Measurements from ENCODE around the gene AMIGO2.

Gene AMIGO2

DNA sequence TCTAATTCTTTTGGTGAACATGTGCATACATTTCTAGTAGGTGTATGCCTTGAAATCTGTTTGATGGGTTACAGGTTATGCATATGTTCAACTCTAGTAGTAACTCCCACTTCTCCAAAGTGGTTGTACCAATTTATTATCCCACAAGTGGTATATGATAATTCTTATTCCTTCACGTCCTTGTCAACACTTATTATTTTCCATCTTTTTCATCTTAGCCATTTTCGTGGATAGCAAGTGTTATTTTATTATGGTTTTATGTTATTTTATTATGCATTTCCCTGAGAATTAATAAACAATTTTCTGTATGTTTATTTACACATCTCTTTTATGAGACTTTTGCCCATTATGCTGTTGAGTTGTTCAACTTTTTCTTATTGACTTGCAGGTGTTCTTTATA lies 11.2 kb upstream of the AMIGO2 start:
- ChIA-PET POLR2A (no interaction called here), CTCF (no interaction called here)
- no peak overlapping the region for H3K4me3 ChIP-seq (ENCODE audit: low read depth, low read length)
- DNase-seq (ENCODE audit: low read depth, low spot score) = no peak
- TF ChIP-seq, protein P1, sequence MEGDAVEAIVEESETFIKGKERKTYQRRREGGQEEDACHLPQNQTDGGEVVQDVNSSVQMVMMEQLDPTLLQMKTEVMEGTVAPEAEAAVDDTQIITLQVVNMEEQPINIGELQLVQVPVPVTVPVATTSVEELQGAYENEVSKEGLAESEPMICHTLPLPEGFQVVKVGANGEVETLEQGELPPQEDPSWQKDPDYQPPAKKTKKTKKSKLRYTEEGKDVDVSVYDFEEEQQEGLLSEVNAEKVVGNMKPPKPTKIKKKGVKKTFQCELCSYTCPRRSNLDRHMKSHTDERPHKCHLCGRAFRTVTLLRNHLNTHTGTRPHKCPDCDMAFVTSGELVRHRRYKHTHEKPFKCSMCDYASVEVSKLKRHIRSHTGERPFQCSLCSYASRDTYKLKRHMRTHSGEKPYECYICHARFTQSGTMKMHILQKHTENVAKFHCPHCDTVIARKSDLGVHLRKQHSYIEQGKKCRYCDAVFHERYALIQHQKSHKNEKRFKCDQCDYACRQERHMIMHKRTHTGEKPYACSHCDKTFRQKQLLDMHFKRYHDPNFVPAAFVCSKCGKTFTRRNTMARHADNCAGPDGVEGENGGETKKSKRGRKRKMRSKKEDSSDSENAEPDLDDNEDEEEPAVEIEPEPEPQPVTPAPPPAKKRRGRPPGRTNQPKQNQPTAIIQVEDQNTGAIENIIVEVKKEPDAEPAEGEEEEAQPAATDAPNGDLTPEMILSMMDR (IDR thresholded peaks at IDR 0.05; ENCODE audit: insufficient read depth, low read length, missing control alignments) = no peak

DNA sequence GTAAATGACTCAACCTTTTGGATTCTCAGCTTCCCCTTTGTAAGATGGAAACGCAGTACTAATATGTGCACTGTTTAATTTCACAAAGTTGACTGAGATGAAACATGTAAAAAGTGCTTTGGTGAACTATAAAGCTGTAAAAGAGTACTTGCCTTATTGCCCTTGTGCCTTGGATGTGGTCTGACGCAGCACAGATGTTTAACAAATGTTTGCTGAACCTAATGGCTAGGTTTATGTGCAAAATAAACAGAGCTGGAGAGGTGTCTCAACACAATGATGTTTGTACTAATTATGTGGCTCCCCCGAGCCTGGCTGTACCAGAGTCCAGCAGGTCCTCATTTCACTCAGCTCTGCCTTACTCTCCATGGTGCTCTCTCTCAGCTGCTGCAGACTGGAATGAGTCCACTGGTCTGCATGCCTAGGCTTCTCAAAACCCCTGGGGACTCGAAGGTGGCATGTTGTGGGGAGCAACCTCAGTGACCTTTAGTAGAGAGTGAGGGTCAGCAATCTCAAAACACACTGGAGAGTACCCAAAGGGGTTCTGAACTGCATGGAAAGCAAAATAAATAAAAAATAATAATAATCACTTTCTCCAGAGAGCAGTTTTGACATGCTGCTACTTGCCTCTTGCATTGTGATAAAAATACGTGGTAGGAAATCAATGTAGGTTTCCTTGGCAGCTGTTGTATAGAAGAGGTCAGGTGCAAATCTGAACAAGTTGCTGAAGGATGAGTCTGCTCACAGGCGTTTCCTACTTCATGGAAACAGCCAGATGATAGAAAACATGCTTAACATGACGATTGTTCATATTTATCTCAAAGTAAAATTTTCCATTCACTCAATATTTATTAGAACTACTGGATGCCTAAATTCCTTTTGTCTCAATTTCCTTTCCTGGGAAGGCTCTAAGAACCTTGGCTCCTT lies 8.5 kb upstream of the AMIGO2 start:
- DNase-seq (ENCODE audit: low read depth, low spot score) = no peak
- ChIA-PET CTCF (interaction anchor here (1.0 kb wide), 1 partner anchor 56 kb away, joined by 7 read pairs; no protein-coding TSS in a partner anchor), POLR2A (interaction anchor here (1.1 kb wide), 1 partner anchor 9 kb away, joined by 9 read pairs; the partner anchor contains the start of genes AMIGO2 and PCED1B)
- TF ChIP-seq, protein P1 (IDR thresholded peaks at IDR 0.05; ENCODE audit: insufficient read depth, low read length, missing control alignments) = no peak
- no peak overlapping the region for H3K4me3 ChIP-seq (ENCODE audit: low read depth, low read length)

DNA sequence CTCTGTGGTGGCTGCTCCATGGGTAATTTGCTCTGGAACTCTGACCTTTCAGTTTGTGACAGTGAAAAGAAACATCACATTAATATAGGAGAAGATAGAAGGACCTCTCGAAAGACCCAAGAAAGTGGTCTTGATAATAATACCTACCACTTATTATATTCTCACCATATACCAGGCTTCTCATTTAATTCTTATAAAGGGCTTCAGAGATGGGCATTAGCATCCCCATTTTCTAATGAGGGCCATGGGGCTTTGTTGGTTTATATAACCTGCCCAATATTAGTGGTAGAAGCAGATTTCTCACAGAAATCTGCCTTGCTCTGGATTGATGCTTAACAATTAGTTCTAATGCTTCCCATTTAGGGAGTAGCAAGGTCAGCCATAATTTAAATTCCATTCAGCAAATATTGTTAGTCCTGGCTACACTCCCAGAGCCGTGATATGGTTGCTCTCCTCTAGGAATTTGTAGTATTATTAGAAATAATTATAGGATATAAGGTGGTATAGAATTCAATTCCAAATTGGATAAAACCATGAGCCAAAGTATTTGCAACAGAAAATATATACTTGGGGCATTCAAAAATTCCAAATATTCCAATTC lies 7.4 kb upstream of the AMIGO2 start:
- CTCF ChIA-PET = no interaction called here

DNA sequence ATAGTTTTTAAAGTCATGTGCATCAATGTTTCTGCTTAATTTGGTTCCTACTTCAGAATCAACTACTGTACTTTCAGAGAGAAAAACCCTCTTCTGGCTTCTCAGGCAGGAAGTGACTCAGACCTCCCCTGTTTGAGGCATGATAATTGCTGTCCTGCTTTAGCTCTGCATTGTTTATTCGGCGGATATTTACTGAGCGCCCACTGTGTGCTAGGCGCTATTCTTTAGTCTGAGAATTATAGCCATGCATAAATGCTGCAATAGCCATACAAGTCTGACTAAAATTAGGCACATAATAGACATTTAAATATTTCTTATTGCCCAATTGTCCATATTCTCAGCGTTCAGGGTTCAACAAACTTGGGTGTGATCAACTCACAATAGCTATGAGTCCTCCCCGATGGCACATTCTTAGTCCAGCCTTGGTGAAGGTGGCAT lies 6.1 kb upstream of the AMIGO2 start:
- DNase-seq (ENCODE audit: low read depth, low spot score) = no peak
- TF ChIP-seq, protein P1 (IDR thresholded peaks at IDR 0.05; ENCODE audit: insufficient read depth, low read length, missing control alignments) = no peak
- CTCF ChIA-PET = interaction anchor here (0.6 kb wide), 1 partner anchor 133 kb away, joined by 3 read pairs; no protein-coding TSS in a partner anchor
- POLR2A ChIA-PET = interaction anchor here (0.7 kb wide), 1 partner anchor 11 kb away, joined by 3 read pairs; no protein-coding TSS in a partner anchor
- H3K4me3 ChIP-seq (ENCODE audit: low read depth, low read length) = no peak overlapping the region

More for the DNA sequence above, 7.4 kb upstream of the AMIGO2 start:
- TF ChIP-seq, protein P1 (IDR thresholded peaks at IDR 0.05; ENCODE audit: insufficient read depth, low read length, missing control alignments) = no peak
- no peak for DNase-seq (ENCODE audit: low read depth, low spot score)
- POLR2A ChIA-PET = no interaction called here
- no peak overlapping the region for H3K4me3 ChIP-seq (ENCODE audit: low read depth, low read length)

DNA sequence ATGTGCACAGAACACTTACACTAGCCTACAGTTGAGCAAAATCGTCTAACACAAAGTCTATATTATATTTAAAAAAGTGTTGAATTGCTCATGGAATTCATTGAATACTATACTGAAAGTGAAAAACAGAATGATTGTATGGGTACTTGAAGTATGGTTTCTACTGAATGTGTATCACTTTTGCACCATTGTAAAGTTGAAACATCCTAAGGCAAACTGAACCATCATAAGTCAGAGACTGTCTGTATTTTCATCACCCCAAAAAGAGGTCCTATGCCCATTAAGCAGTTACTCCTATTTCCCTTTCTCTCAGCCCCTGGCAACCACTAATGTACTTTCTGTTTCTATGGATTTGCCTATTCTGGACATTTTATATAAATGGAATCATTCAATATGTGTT lies 4.4 kb upstream of the AMIGO2 start:
- ChIA-PET CTCF (interaction anchor here (1.0 to 1.3 kb wide), 3 partner anchors 221 to 602 kb away, joined by 3 read pairs; no protein-coding TSS in a partner anchor), POLR2A (no interaction called here)
- no peak for DNase-seq (ENCODE audit: low read depth, low spot score)
- H3K4me3 ChIP-seq (ENCODE audit: low read depth, low read length) = no peak overlapping the region
- TF ChIP-seq, protein P1 (IDR thresholded peaks at IDR 0.05; ENCODE audit: insufficient read depth, low read length, missing control alignments) = no peak
